H1 (cell line): Measurements from ENCODE around the gene ARMH3. TPM values are rescaled to one million over a fixed set of nuclear protein-coding genes. Genes with fewer than 3 reads are reported as not detected.

Experiments
- CTCF ChIA-PET: fragments of 300-600 bp; sonication (Branson Sonifier 250); formaldehyde crosslinking; loops from one replicate; lab custom pipeline; 2021; ENCODE audit not compliant: partially characterized antibody; lab: Charles Lee
- POLR2A ChIA-PET: fragments of 300-600 bp; sonication (Branson Sonifier 250); formaldehyde crosslinking; loops from one replicate; lab custom pipeline; 2021; ENCODE audit warnings: inconsistent platforms; ENCODE audit not compliant: partially characterized antibody; lab: Charles Lee
- DNase-seq, 2 experiments: peaks; one replicate each; pipeline versions ENCODE4 v3.0.0 to v3.0.0-alpha.2; 2010 to 2022; ENCODE audit warnings: low spot score in 2 of 2, low read depth in 1 of 2, mixed read lengths in 1 of 2
- FAIRE-seq: peaks from 2 replicates; lab custom pipeline; 2011; peaks lifted over from hg19 to GRCh38; lab: Jason Lieb, UNC
- H2AFZ ChIP-seq: 2 replicates; pipeline ENCODE4 v1.8.1; 2012; ENCODE audit warnings: low read length, inconsistent platforms
- H2AK5ac ChIP-seq: 2 replicates; pipeline ENCODE4 v1.6.1; 2013; ENCODE audit warnings: low read depth, low read length
- H2BK120ac ChIP-seq: replicated peaks from 2 replicates; pipeline ENCODE3; 2013; ENCODE audit warnings: low read depth, low read length, inconsistent platforms
- H2BK12ac ChIP-seq: 2 replicates; pipeline ENCODE4 v1.6.1; 2013; ENCODE audit warnings: low read depth, low read length
- H2BK15ac ChIP-seq: 2 replicates; pipeline ENCODE4 v1.6.1; 2013; ENCODE audit warnings: low read length
- H2BK20ac ChIP-seq: 2 replicates; pipeline ENCODE4 v1.6.1; 2013; ENCODE audit warnings: low read length
- H2BK5ac ChIP-seq: 2 replicates; pipeline ENCODE4 v1.6.1; 2013; ENCODE audit warnings: low read depth, low read length
- H3K14ac ChIP-seq: 2 replicates; pipeline ENCODE4 v1.6.1; 2013; ENCODE audit warnings: inconsistent platforms; ENCODE audit not compliant: insufficient read length
- H3K18ac ChIP-seq: 2 replicates; pipeline ENCODE4 v1.6.1; 2013; ENCODE audit warnings: low read length; ENCODE audit errors: extremely low read depth
- H3K23ac ChIP-seq: 2 replicates; pipeline ENCODE4 v1.6.1; 2013; ENCODE audit warnings: inconsistent platforms; ENCODE audit not compliant: insufficient read length
- H3K23me2 ChIP-seq: 2 replicates; pipeline ENCODE4 v1.6.1; 2013; ENCODE audit warnings: low read depth, low read length
- H3K27ac ChIP-seq: 2 replicates; pipeline ENCODE4 v1.6.1; 2011; ENCODE audit warnings: low read depth, low read length, inconsistent platforms
- H3K27me3 ChIP-seq, 4 experiments: replicated peaks in 1 of 4; 1 replicate in 1 of 4; 2 replicates in 3 of 4; pipeline versions ENCODE4 v1.6.1 to v1.8.1; 2011 to 2013; ENCODE audit warnings: low read length in 3 of 4, mild to moderate bottlenecking in 3 of 4, inconsistent platforms in 2 of 4, mixed read lengths in 2 of 4, moderate library complexity in 1 of 4; ENCODE audit not compliant: control insufficient read depth in 3 of 4, insufficient read depth in 3 of 4; ENCODE audit errors: extremely low read depth in 1 of 4
- H3K36me3 ChIP-seq, 4 experiments: 2 replicates each; pipeline versions ENCODE4 v1.6.1 to v1.8.1; 2011 to 2013; ENCODE audit warnings: mild to moderate bottlenecking in 4 of 4, low read length in 3 of 4, moderate library complexity in 2 of 4, control low read depth in 1 of 4, inconsistent platforms in 1 of 4; ENCODE audit not compliant: insufficient read depth in 4 of 4, control insufficient read depth in 2 of 4
- H3K4ac ChIP-seq: replicated peaks from 2 replicates; pipeline ENCODE3; 2013; ENCODE audit warnings: low read length, low read depth, mixed read lengths, inconsistent platforms; ENCODE audit not compliant: insufficient read length
- H3K4me1 ChIP-seq, 4 experiments: replicated peaks in 1 of 4; 1 replicate in 1 of 4; 2 replicates in 3 of 4; pipeline versions ENCODE4 v1.6.1 to v1.8.1; 2011 to 2013; ENCODE audit warnings: low read length in 3 of 4, inconsistent platforms in 2 of 4, mixed read lengths in 1 of 4; ENCODE audit not compliant: insufficient read depth in 4 of 4, control insufficient read depth in 3 of 4
- H3K4me2 ChIP-seq, 2 experiments: 2 replicates each; pipeline versions ENCODE4 v1.6.1 to v1.8.1; 2011 to 2013; ENCODE audit warnings: low read depth in 2 of 2, low read length in 2 of 2, control low read depth in 1 of 2, inconsistent platforms in 1 of 2, mild to moderate bottlenecking in 1 of 2; ENCODE audit not compliant: insufficient read depth in 1 of 2
- H3K4me3 ChIP-seq, 4 experiments: fragments of 200-600, 300-600 bp in 1 of 4; sonication (generic), shearing (Covaris generic), sonication (Bioruptor Twin) in 1 of 4; 2 replicates each; pipeline versions ENCODE4 v1.5.1 to v1.8.1; 2011 to 2016; ENCODE audit warnings: low read length in 4 of 4, low read depth in 3 of 4, control low read depth in 2 of 4, inconsistent platforms in 2 of 4, mild to moderate bottlenecking in 2 of 4, mixed read lengths in 1 of 4, moderate library complexity in 1 of 4; ENCODE audit not compliant: insufficient read depth in 2 of 4; ENCODE audit errors: extremely low read depth in 1 of 4
- H3K56ac ChIP-seq: replicated peaks from 2 replicates; pipeline ENCODE3; 2013; ENCODE audit warnings: low read depth, mild to moderate bottlenecking, mixed read lengths, low read length, inconsistent platforms; ENCODE audit not compliant: insufficient read length
- H3K79me1 ChIP-seq: 2 replicates; pipeline ENCODE4 v1.6.1; 2013; ENCODE audit warnings: low read depth, low read length, control low read depth
- H3K79me2 ChIP-seq, 2 experiments: 2 replicates each; pipeline versions ENCODE4 v1.6.1 to v1.8.1; 2012 to 2013; ENCODE audit warnings: low read length in 2 of 2, mild to moderate bottlenecking in 2 of 2, inconsistent platforms in 1 of 2; ENCODE audit not compliant: insufficient read depth in 2 of 2, control insufficient read depth in 1 of 2
- H3K9ac ChIP-seq, 4 experiments: replicated peaks in 1 of 4; 1 replicate in 1 of 4; 2 replicates in 3 of 4; pipeline versions ENCODE4 v1.6.1 to v1.8.1; 2011 to 2013; ENCODE audit warnings: low read depth in 3 of 4, low read length in 3 of 4, control low read depth in 2 of 4, mild to moderate bottlenecking in 2 of 4, moderate library complexity in 2 of 4, inconsistent platforms in 1 of 4; ENCODE audit errors: extremely low read depth in 1 of 4
- H3K9me3 ChIP-seq, 2 experiments: 2 replicates each; pipeline versions ENCODE4 v1.6.1 to v1.8.1; 2012 to 2013; ENCODE audit warnings: mild to moderate bottlenecking in 2 of 2, moderate library complexity in 2 of 2, control low read depth in 1 of 2, inconsistent platforms in 1 of 2, low read depth in 1 of 2, low read length in 1 of 2, mixed read lengths in 1 of 2; ENCODE audit not compliant: insufficient read depth in 2 of 2
- H4K20me1 ChIP-seq, 2 experiments: replicated peaks in 1 of 2; 2 replicates each; pipeline versions ENCODE3 to v1.8.1; 2011 to 2013; ENCODE audit warnings: inconsistent platforms in 2 of 2, low read length in 2 of 2, mild to moderate bottlenecking in 1 of 2; ENCODE audit not compliant: insufficient read depth in 2 of 2, control insufficient read depth in 1 of 2
- H4K5ac ChIP-seq: 2 replicates; pipeline ENCODE4 v1.6.1; 2013; ENCODE audit warnings: low read length, low read depth, mixed read lengths, inconsistent platforms; ENCODE audit not compliant: insufficient read length
- H4K8ac ChIP-seq: 2 replicates; pipeline ENCODE4 v1.8.0; 2013; ENCODE audit warnings: mild to moderate bottlenecking, moderate library complexity, low read length, inconsistent platforms; ENCODE audit not compliant: insufficient read depth; ENCODE audit errors: extremely low read depth
- H4K91ac ChIP-seq: replicated peaks from 2 replicates; pipeline ENCODE3; 2013; ENCODE audit warnings: low read length, mixed read lengths, inconsistent platforms; ENCODE audit not compliant: insufficient read length
- ATF3 ChIP-seq: IDR thresholded peaks from 2 replicates; pipeline ENCODE4 v1.6.1; 2011; ENCODE audit warnings: low read depth, mild to moderate bottlenecking, low read length; ENCODE audit not compliant: insufficient read depth
- CTCF ChIP-seq, 3 experiments: IDR thresholded peaks; 1 replicate in 2 of 3; 2 replicates in 1 of 3; pipeline versions ENCODE4 v1.5.1 to v1.6.1; 2011; ENCODE audit warnings: low read length in 3 of 3, mild to moderate bottlenecking in 3 of 3, inconsistent platforms in 2 of 3, low read depth in 1 of 3, moderate library complexity in 1 of 3; ENCODE audit not compliant: insufficient read depth in 1 of 3; ENCODE audit errors: control extremely low read depth in 1 of 3
- E2F6 ChIP-seq: IDR thresholded peaks from 2 replicates; pipeline ENCODE4 v1.6.1; 2012; ENCODE audit warnings: inconsistent platforms
- JUN ChIP-seq: IDR thresholded peaks from 2 replicates; pipeline ENCODE4 v1.6.1; 2011; ENCODE audit warnings: low read depth, mild to moderate bottlenecking, improper control_type of control experiment, low read length
- RFX5 ChIP-seq: IDR thresholded peaks from 2 replicates; pipeline ENCODE4 v1.6.1; 2011; ENCODE audit warnings: low read depth, low read length, improper control_type of control experiment, borderline replicate concordance
- RXRA ChIP-seq: IDR thresholded peaks from 2 replicates; pipeline ENCODE4 v1.6.1; 2011; ENCODE audit warnings: low read depth, mild to moderate bottlenecking, low read length, moderate library complexity; ENCODE audit not compliant: insufficient read depth
- SP2 ChIP-seq: IDR thresholded peaks from 2 replicates; pipeline ENCODE4 v1.6.1; 2012; ENCODE audit warnings: mild to moderate bottlenecking, low read length, inconsistent platforms
- TBP ChIP-seq: IDR thresholded peaks from 2 replicates; pipeline ENCODE4 v1.6.1; 2011; ENCODE audit warnings: low read depth, low read length, improper control_type of control experiment
- YY1 ChIP-seq: IDR thresholded peaks from 2 replicates; pipeline ENCODE4 v1.6.1; 2011; ENCODE audit warnings: low read depth, mild to moderate bottlenecking, low read length
- WGBS, 2 experiments: shearing (Covaris generic) in 1 of 2; methylation state at CpG; one replicate each; pipeline versions ENCODE4 v1.1.6 to v1.1.7; 2013 to 2015; ENCODE audit warnings: low lambda C conversion rate in 2 of 2, mixed read lengths in 2 of 2, inconsistent platforms in 1 of 2, low coverage in 1 of 2, missing lambda C conversion rate in 1 of 2; ENCODE audit not compliant: insufficient replicate concordance in 2 of 2, insufficient coverage in 1 of 2, insufficient read length in 1 of 2; ENCODE audit errors: extremely low coverage in 1 of 2, missing lambda C conversion rate in 1 of 2; 5-methylcytosine and 5-hydroxymethylcytosine counted together
- polyA plus RNA-seq, 7 experiments: library from polyadenylated mRNA; depleted of rRNA in 3 of 7; stranded (reverse) in 5 of 7; unstranded in 2 of 7; fragments of >200 nt in 5 of 7; fragments of 200-250 nt in 2 of 7; gene quantifications; 1 replicate in 5 of 7; 2 replicates in 1 of 7; 4 replicates in 1 of 7; pipeline versions ENCODE4 v1.2.1 to v1.2.3, GENCODE V29; 2011 to 2013; ENCODE audit warnings: missing spikeins in 2 of 7, mixed read lengths in 2 of 7
- total RNA-seq: library from RNA; stranded (reverse); fragmentation: NEBNext Ultra II Directional; extraction: Animal tissue kit (Norgen Biotek cat#: 25700); gene quantifications from 2 replicates; pipeline ENCODE4 v1.2.1, GENCODE V29; 2021

The ARMH3 gene
- total and polyA plus RNA-seq, 2 of the 8 experiments (the other 6 are each of a cell fraction or from before 2014, with no cell fraction given): 11.6 to 18.3 TPM

GRCh38 chr10:101895781-101896180 is 160.2 kb downstream of the ARMH3 start:
- Histone ChIP-seq H2AK5ac (no peak overlapping the region), H2BK5ac (no peak overlapping the region), H4K5ac (no peak overlapping the region), H3K36me3 (no peaks in the 10 kb centered on the region), H3K18ac (no peak overlapping the region), H3K23ac (no peak overlapping the region), H2BK20ac (no peak overlapping the region), H3K9ac (no peak overlapping the region), H3K79me2 (no peaks in the 10 kb centered on the region), H3K4ac (no peak overlapping the region), H2AFZ (no peak overlapping the region), H4K20me1 (no peaks in the 10 kb centered on the region), H3K9me3 (no peaks in the 10 kb centered on the region), H3K79me1 (no peaks in the 10 kb centered on the region), H4K8ac (no peak overlapping the region), H3K4me1 (no peaks in the 10 kb centered on the region), H3K56ac (no peak overlapping the region), H3K27me3 (no peaks in the 10 kb centered on the region), H3K4me2 (no peak overlapping the region), H2BK120ac (no peak overlapping the region), H2BK15ac (no peak overlapping the region), H4K91ac (no peak overlapping the region), H3K27ac (no peak overlapping the region), H3K14ac (no peak overlapping the region), H2BK12ac (no peak overlapping the region), H3K23me2 (no peaks in the 10 kb centered on the region), H3K4me3 (no peak overlapping the region)
- ChIA-PET POLR2A (no interaction called here), CTCF (interaction anchor here (1.0 to 2.1 kb wide), 3 partner anchors 46 to 114 kb away, joined by 4 to 8 read pairs (median 5); no protein-coding TSS in a partner anchor)
- DNase-seq (no peak), FAIRE-seq (no peak)
- WGBS, 2 experiments: 95% methylated on average over 4 of the region's 4 CpGs; no CpG with 5 or more reads in 1 of the 2 experiments
- TF ChIP-seq ATF3 (no peak), TBP (no peak), E2F6 (no peak), JUN (no peak), RXRA (no peak), SP2 (no peak), RFX5 (no peak), YY1 (no peak), CTCF (IDR thresholded peaks at IDR 0.05; ENCODE audit: control extremely low read depth in 1 of 3, insufficient read depth in 1 of 3, low read depth in 1 of 3, low read length in 3 of 3) (no peak)
